T follicular helper cell (primary cell): ENCODE measurements around the gene KLHL41.
"Not testable (repeated sequence)": the region's sequence is repeated elsewhere in the genome, so short reads cannot be mapped to it uniquely, and the experiment has no call there.

Experiments
- DNase-seq: peaks from one replicate; pipeline ENCODE4 v3.0.0-alpha.2; 2020; ENCODE audit warnings: low read depth

KLHL41 gene

GRCh38 chr2:169509955-169510354, 453 bp downstream of the KLHL41 start:
- no peak for DNase-seq

DNA sequence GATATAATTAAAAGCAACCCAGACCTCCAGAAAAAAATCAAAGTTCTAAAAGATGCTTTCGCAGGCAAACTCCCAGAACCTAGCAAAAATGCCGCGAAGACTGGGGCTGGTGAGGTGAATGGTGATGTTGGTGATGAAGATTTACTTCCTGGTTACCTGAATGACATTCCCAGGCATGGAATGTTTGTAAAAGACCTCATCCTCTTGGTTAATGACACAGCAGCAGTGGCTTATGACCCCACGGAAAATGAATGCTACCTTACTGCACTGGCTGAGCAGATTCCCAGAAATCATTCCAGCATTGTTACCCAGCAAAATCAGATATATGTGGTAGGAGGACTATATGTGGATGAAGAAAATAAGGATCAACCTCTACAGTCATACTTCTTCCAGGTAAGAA, 994 bp downstream of the KLHL41 start:
- no peak for DNase-seq

DNA sequence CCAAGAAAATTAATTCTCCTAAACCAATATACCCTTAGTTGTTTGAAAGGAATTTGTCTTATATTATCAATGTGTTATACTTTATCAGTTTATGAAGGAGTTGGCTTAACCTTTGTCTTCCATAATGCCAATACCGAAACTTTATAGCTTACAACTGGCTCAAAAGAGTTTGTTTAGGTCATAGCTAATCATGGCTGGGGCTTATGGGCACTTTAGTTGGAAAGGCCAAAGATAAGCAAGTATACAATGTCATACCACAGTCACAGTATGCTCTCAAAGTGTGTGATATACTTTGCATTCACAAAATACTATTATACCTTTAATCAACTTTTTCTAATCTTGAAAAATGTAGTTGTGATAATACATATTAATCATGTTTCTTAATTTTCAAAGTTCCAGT, 2.3 kb downstream of the KLHL41 start:
- DNase-seq: no peak

DNA sequence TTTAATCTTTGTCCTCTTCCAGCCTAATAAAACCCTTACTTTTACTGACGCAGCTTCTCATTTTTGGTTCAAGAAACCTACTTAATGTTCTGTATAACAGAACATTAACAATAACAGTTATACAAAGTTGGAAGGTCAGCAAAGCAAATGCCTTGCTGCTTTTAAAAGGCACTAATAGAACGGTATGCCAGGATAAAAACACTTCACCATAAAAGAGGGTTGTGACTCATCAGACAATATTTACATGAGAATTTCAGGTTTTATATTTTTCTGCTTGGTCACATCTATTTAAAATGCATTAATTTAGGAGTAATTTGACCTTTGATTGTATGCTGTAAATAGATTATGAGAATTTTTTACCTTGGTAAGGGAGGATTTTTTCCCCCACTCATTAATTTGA, 3.0 kb downstream of the KLHL41 start:
- no peak for DNase-seq

GRCh38 chr2:169513094-169513493, 3.6 kb downstream of the KLHL41 start:
- DNase-seq: no peak

- no peak for DNase-seq
These were observed 4.4 kb downstream of the KLHL41 start for GRCh38 chr2:169513926-169514325.

DNA sequence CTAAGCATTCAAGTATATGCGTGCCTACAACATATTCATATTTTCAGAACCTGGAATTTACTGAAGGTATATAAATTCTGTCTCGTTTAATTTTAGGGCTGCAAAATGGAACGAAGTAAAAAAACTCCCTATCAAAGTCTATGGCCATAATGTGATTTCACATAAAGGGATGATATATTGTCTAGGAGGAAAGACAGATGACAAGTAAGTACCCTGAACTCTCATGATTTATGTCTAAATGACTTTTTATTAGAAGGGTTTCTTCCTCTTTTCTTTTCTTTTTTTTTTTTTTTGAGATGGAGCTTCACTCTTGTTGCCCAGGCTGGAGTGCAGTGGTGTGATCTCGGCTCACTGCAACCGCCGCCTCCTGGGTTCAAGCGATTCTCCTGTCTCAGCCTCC, 5.3 kb downstream of the KLHL41 start:
- not testable (repeated sequence) for DNase-seq

DNA sequence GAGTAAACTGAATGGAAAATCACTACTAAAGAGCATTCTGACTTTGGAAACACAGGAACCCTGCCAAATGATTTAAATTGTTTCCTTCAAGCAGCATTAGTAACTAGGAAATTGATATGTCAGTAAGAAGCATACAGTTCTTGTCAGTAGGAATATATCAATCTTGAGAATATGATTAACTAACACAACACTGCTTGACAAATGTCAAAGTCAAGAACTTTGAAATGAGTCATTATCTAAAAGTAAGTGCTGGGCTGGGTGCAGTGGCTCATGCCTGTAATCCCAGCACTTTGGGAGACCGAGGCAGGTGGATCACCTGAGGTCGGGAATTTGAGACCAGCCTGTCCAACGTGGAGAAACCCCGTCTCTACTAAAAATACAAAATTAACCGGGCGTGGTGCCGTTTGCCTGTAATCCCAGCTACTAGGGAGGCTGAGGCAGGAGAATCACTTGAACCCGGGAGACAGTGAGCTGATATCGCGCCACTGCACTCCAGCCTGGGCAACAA, 7.0 kb downstream of the KLHL41 start:
- not testable (repeated sequence) for DNase-seq

- no peak for DNase-seq
These were observed 11.4 kb downstream of the KLHL41 start for GRCh38 chr2:169520896-169521295.

DNA sequence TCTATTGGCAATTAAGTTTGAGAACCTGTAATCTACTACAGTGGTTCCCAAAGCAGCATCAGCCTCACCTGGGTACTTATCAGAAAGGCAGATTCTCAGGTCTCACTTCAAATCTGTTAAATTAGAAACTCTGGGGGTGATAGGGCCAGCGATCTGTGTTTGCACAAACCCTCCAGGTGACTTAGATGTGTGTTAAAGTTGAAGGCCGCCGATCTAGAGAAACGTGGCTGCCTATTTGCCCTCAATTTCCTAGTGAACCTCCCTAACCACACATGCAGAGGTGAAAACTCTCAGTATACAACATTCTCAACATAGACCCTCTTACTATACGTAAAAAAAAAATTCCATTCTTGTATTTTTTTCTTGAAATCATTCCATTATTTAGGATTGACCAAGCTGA, 14.2 kb downstream of the KLHL41 start:
- no peak for DNase-seq

DNA sequence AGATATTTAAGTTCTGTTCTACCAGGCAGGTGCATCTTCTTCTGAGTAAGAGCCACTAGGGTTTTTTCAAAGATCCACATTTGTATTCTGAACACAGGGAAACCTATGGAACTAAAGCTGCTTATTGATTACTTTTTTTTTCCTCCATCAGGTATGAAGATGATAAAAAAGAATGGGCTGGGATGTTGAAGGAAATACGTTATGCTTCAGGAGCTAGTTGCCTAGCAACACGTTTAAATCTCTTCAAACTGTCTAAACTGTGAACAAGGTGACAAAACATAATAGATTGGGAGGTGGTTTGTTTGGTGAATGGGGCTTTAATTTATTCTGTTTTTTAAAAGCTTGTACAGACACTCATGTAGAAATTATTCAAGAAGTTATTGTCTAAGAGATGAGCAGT, 15.9 kb downstream of the KLHL41 start:
- no peak for DNase-seq

DNA sequence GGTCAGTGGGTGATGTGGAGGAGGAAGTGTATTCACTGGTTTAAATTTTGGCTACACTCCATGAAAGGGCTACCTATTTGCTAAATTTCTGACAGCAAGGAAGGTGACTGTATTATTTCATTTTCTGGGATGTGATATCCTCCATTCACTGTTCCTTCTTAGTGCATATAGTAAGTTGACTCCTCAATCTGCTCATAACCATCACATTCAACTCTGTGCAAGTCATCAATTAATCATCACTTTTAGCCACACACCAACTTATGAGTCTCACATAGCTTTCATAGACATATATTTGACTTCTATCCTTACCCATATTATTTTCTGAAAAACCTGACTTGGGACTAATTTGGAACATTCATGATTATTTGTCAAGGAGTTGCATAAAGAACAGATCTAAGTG, 16.9 kb downstream of the KLHL41 start:
- no peak for DNase-seq

- peak; percentile 60 for DNase-seq
These were observed 18.8 kb downstream of the KLHL41 start for GRCh38 chr2:169528271-169528701.

GRCh38 chr2:169539460-169539859, 30.0 kb downstream of the KLHL41 start:
- DNase-seq: not testable (repeated sequence)

DNA sequence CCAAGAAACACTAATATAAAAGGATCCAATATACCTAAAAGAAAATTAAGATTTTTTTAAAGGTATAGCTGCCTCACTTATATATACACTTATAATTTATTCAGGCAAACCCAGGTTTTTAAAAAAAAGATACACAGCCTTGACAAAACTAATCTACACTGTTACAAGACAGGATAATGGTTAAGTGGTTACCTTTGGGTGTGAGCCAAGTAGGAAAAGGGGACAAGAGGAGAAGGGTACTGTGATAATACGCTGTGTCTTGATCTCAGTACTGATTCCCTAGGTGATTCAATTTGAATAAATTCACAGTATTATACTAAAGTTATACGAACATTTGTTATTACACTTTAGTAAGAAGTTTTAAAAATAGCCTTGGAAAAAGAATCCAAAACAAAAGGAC, 30.6 kb downstream of the KLHL41 start:
- DNase-seq: no peak

GRCh38 chr2:169542433-169542832, 32.9 kb downstream of the KLHL41 start:
- no peak for DNase-seq

DNA sequence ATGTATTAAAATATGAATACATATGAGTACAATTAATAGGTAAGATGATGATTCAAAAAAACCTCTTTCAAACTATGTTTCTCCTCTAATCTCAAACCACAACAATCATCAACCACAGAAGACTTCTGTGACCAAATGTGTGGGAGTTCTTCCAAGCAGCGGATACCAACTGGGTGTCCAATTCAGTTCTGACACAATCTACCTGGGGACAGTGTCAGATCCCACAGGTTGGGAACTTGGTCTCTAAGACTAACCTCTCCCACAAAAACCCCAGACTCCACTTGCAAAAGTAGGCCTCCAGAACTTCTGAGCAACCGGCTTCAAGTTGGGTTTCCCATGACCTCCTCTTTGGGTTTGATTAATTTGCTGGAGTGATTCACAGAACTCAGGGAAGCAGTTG, 37.3 kb downstream of the KLHL41 start:
- no peak for DNase-seq

DNA sequence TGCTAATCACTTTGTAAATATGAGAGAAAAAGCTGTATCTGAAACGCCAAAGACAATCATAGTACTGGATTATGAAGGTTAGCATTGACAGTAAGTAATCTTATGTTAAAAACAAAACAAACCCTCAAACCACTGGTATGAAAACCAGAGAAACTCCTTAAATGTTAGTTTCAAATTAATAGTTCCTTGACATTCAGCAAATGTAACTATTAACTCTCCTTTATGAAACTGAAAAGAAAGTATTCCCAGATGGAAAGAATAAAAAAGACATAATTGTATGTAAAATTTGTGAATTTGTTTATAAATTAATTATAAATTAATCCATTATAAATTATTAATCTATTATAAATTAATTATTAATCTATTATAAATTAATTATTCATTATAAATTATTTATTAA, 51.9 kb downstream of the KLHL41 start:
- no peak for DNase-seq

DNA sequence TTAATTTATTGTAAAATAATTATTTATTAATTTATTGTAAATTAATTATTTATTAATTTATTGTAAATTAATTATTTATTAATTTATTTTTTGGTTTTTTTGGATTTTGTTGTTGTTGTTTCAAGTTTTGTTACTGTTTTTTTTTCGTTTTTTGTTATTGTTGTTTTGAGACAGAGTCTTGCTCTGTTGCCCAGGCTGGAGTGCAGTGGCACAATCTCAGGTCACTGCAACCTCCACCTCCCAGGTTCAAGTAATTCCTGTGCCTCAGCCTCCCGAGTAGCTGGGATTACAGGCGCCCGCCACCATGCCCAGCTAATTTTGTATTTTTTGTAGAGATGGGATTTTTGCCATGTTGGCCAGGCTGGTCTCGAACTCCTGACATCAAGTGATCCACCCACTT, 52.6 kb downstream of the KLHL41 start:
- DNase-seq: not testable (repeated sequence)

- DNase-seq: no peak
These were observed 53.0 kb downstream of the KLHL41 start for GRCh38 chr2:169562519-169562918.

GRCh38 chr2:169565686-169566085, 56.2 kb downstream of the KLHL41 start:
- no peak for DNase-seq

DNA sequence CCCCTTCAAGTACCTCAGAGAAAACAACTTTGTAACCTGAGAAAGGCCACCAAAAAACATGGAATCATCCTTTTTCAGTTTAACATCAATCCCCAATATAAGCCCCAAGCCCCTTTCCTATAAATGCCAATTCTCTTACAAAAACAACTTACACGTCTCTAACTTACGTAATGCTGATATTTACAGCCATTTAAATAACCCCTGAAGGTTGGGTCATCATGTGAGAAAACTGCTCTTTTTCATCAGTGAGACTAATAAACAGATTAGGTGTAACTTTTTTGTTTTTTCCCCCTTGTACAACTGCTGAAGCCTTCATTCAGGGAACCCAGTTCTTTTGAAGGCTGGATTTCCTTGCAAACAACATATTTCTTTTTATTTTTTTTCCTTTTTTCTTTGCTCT, 60.4 kb downstream of the KLHL41 start:
- no peak for DNase-seq

GRCh38 chr2:169570752-169571151, 61.2 kb downstream of the KLHL41 start:
- not testable (repeated sequence) for DNase-seq

- DNase-seq: no peak
These were observed 62.1 kb downstream of the KLHL41 start for GRCh38 chr2:169571571-169571970.

- DNase-seq: no peak
These were observed 62.7 kb downstream of the KLHL41 start for GRCh38 chr2:169572189-169572588.
